ENCODE results near the gene TADA2B. TPM values are rescaled to one million over a fixed set of nuclear protein-coding genes. Genes with fewer than 3 reads are reported as not detected.
"Not testable (repeated sequence)": the region's sequence is repeated elsewhere in the genome, so short reads cannot be mapped to it uniquely, and the experiment has no call there.

Gene TADA2B
- total RNA-seq, 1 donor = 37.5 TPM

DNA sequence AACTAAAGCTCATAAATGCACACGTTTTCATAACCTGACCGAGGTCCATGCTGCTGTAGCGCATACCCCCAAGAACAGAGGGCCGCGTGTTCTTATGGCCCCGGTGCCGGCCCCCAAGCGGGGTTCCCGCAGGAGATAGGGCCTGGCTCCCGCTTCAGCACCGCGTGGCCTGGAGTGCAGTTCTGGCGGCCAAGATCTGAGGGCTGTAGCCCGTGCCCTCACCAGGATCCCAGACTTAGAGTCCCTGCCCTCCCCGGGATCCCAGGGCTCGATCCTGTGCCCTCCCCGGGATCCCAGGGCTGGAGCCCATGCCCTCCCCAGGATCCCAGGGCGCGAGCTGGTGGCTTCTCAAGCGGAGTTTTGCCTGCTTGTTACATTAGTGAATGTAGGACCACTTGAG, 25.7 kb downstream of the TADA2B start:
- Histone ChIP-seq H3K9me3 (ENCODE audit: low read depth, low read length) (no peaks in the 10 kb centered on the region), H3K4me1 (ENCODE audit: insufficient read depth, low read length) (peaks cover 40% of the 10 kb centered on the region), H3K27me3 (ENCODE audit: insufficient read depth, low read length) (no peaks in the 10 kb centered on the region), H3K4me3 (ENCODE audit: low read length) (peak overlapping the region; percentile 86)

DNA sequence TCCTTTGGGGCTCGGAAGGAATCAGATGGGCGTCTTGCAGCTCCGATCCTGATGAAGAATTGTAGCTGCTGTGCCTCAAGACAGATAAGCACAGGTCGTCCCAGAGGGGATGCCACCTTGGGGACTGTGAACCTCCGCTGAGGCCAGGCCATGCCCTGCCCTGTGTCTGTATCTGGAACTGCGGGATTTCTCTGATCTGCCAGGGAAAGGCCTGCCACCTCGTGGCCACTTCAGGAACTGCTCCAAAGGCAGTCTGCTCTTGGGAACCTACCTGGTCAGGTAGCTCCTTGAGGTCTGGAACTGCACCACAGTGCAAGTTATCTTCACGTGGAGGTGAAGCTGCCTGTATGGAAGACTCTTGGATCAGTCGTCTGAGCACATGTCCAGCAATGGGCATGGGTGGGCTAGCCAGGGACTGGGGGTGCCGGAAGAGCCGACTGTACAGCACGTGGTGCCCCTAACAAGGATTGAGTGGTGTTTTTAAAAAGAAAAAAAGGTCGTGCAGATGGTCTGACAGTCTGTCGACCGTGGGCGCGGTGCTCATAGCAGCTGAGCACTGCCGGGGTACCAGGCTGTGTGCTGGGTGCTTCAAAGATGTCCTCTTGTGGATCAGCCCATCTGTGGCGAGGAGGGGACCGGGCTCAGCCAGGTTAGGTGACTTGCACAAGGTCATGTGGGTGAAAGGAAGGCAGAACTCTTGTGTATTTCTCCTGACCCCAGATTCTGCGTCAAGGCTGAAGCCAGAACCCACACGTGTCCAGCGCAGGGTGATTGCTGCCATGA, 27.7 kb downstream of the TADA2B start:
- Histone ChIP-seq H3K9me3 (ENCODE audit: low read depth, low read length) (no peaks in the 10 kb centered on the region), H3K4me3 (ENCODE audit: low read length) (no peak overlapping the region), H3K27me3 (ENCODE audit: insufficient read depth, low read length) (no peaks in the 10 kb centered on the region), H3K4me1 (ENCODE audit: insufficient read depth, low read length) (peaks cover 25% of the 10 kb centered on the region)

DNA sequence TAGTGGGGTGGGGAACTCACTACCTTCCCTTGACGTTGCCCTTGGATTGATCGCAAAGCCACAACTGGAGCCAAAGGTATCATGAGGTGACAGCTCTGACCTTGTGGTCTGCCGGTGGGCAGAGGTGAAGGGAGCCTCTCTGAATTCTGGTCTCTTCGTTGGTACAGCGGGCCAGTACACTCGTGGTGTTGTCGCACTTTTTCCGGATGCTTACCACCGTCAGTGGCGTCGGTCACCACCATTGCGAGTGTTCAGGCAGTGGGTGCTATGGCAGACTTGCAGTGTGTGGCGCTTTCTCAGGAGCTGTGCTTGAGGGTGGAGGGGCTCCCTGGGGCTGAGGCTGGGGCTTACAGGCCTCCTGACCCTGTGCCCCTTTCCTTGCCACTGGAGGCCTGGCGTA, 29.9 kb downstream of the TADA2B start:
- Histone ChIP-seq H3K4me1 (ENCODE audit: insufficient read depth, low read length) (peaks cover 10% of the 10 kb centered on the region), H3K27me3 (ENCODE audit: insufficient read depth, low read length) (no peaks in the 10 kb centered on the region), H3K4me3 (ENCODE audit: low read length) (no peak overlapping the region), H3K9me3 (ENCODE audit: low read depth, low read length) (no peaks in the 10 kb centered on the region)

DNA sequence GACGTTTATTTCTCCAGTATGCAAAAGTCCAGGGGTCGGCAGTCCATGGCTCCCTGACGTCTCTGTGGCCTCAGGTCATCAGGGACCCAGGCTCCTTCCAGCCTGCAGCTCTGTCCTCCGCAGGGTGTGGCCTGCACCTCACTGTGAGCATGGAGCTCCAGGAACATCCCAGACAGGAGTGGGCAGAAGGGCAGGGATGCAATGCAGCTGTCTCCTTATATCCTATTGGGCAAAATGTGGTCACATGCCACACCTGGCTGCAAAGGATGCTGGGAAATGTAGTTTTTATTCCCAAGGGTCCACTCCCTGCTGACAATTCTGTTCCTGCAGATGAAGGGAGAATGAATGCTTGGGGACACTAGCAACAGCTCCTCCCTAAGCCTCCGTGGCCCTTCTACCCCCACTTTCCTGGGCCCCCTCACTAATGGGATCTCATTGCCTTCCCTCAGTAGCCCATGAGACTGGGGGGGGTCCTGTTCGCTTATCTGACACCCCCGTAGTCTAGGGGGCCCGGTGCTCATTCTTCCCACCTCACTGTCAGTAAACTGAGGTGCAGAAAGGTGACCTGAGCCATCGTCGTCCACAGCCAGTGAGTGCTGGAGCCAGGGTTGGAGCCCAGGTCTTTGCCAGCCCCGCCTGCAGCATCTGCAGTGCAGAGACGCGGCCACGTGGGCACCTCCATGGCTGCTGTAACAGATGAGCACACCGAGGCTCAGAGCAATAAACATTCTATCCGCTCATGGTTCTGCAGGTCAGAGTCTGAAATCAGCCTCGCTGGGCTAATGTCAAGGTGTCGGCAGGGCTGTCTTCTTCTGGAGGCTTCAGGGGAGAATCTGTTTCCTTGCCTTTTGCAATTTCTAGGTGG, 30.6 kb downstream of the TADA2B start:
- no peaks in the 10 kb centered on the region for H3K9me3 ChIP-seq (ENCODE audit: low read depth, low read length)
- H3K4me1 ChIP-seq (ENCODE audit: insufficient read depth, low read length) = peaks cover 6% of the 10 kb centered on the region
- no peaks in the 10 kb centered on the region for H3K27me3 ChIP-seq (ENCODE audit: insufficient read depth, low read length)
- no peak overlapping the region for H3K4me3 ChIP-seq (ENCODE audit: low read length)

DNA sequence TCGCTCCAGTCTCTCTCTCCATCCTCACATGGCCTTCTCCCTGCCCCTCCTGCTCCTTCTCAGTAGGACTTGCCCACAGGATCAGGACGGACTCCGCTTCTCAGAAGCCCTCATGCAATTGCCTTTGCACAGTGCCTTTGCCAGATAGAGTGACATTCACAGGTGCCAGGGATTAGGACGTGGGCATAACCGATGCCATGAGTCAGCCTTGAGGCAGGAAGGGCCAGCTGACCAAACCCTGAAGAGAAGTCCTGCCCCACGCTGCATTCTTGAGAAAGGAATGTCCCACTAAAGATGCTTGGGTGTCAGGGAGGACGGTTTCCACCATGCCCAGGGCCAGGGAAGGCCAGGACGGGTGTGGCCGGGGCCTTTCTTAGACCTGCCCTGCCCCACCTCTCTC, 31.3 kb downstream of the TADA2B start:
- Histone ChIP-seq H3K9me3 (ENCODE audit: low read depth, low read length) (no peaks in the 10 kb centered on the region), H3K4me3 (ENCODE audit: low read length) (no peak overlapping the region), H3K27me3 (ENCODE audit: insufficient read depth, low read length) (no peaks in the 10 kb centered on the region), H3K4me1 (ENCODE audit: insufficient read depth, low read length) (no peaks in the 10 kb centered on the region)

DNA sequence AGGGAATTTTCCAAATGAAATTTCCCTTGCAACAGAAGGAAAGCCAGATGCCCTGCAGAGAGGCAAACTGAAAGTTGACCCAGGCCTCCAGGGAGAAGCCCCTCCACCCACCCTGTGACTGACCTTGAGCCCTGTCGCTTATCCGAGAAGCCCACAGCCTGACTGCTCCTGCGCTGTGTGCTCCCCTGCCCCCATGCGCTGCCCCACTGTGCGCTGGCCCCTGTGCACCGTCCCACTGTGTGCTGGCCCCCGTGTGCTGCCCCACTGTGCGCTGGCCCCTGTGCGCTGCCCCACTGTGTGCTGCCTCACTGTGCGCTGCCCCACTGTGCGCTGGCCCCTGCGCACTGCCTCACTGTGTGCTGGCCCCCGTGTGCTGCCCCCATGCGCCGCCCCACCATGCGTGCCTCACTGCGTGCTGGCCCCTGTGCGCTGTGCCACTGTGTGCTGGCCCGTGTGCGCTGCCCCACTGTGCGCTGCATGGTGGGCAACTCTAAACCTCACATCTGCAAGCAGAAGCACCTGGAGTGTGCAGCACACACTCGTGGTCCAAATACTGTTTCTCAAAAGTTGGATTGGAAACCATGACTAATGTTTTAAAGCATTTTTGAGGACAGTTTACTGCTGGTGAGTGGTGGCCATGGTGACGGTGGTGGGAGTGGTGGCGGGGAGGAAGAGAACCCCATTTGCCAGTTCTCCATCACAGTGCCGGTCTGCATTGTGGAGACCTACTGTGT, 33.0 kb downstream of the TADA2B start:
- no peaks in the 10 kb centered on the region for H3K4me1 ChIP-seq (ENCODE audit: insufficient read depth, low read length)
- H3K9me3 ChIP-seq (ENCODE audit: low read depth, low read length) = no peaks in the 10 kb centered on the region
- no peak overlapping the region for H3K4me3 ChIP-seq (ENCODE audit: low read length)

DNA sequence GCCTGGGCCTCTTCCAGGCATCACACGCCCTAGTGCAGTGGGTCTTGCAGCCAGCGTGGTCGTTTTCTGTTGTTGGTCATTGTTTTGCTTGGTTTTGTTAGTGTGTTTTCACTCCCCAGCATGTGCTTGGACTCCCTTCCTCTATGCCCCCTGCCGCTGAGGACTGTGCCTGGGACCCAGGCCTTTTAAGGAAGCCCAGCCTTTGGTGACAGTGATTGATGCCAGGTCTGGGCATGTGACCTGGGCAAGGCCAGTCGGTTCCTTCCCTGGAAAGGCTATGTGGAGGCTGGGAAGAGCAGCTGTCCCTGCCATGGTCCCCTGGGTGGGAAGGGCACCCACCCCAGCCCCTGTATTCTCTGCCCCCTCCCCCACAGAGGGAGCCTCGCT, 33.5 kb downstream of the TADA2B start:
- peaks cover 12% of the 10 kb centered on the region for H3K27me3 ChIP-seq (ENCODE audit: insufficient read depth, low read length)
- H3K9me3 ChIP-seq (ENCODE audit: low read depth, low read length) = no peaks in the 10 kb centered on the region
- no peaks in the 10 kb centered on the region for H3K4me1 ChIP-seq (ENCODE audit: insufficient read depth, low read length)

More for the DNA sequence above, 33.0 kb downstream of the TADA2B start:
- peaks cover 6% of the 10 kb centered on the region for H3K27me3 ChIP-seq (ENCODE audit: insufficient read depth, low read length)

DNA sequence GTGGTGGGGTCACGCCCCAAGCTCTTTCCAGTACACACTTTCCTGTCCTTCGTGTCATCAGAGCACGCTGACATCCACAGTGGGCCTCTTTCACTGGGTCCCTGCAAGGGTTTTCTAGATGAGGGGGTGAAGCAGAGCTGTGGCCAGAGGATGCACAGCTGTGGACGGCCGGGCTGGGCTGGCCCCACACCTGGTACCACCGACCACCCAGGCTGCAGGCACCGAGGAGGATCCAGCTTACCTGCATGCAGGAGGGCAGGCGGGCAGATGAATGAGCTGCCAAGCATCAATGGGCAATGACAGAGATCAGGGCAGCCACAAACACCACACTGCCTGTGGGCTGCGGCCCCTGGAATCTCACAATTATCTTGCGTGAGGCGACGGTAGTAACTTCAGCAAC, 34.2 kb downstream of the TADA2B start:
- no peaks in the 10 kb centered on the region for H3K4me1 ChIP-seq (ENCODE audit: insufficient read depth, low read length)
- H3K27me3 ChIP-seq (ENCODE audit: insufficient read depth, low read length) = peaks cover 17% of the 10 kb centered on the region
- no peak overlapping the region for H3K4me3 ChIP-seq (ENCODE audit: low read length)
- no peaks in the 10 kb centered on the region for H3K9me3 ChIP-seq (ENCODE audit: low read depth, low read length)

More for the DNA sequence above, 33.5 kb downstream of the TADA2B start:
- H3K4me3 ChIP-seq (ENCODE audit: low read length) = no peak overlapping the region

DNA sequence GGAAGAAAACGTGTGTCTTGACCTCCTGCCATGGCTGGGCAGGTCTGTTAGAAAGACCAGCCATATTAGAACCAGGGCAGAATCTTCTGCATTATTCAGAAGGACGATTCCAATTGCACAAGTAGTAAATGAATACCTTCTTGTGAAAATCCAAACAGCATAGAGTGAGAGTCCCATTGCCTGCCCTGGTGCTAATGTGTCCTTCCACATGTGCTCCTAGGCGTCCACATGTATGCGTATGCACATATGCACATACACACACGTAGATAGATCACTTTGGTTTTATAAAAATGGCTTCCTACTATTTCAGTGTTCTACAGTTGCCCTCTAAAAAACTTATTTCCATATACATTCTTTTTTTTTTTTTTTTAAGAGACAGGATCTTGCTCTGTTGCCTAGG, 34.9 kb downstream of the TADA2B start:
- peaks cover 21% of the 10 kb centered on the region for H3K27me3 ChIP-seq (ENCODE audit: insufficient read depth, low read length)

DNA sequence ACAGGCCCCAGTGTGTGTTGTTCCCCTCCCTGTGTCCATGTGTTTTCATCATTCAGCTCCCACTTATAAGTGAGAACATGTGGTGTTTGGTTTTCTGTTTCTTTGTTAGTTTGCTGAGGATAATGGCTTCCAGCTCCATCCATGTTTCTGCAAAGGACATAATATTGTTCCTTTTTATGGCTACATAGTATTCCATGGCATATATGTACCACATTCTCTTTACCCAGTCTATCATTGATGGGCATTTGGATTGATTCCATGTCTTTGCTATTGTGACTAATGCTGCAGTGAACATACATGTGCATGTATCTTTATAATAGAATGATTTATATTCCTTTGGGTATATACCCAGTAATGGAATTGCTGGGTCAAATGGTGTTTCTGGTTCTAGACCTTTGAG, 36.3 kb downstream of the TADA2B start:
- H3K4me1 ChIP-seq (ENCODE audit: insufficient read depth, low read length); H3K4me3 ChIP-seq (ENCODE audit: low read length); H3K9me3 ChIP-seq (ENCODE audit: low read depth, low read length): not testable (repeated sequence)
- H3K27me3 ChIP-seq (ENCODE audit: insufficient read depth, low read length) = peaks cover 36% of the 10 kb centered on the region

More for the DNA sequence above, 34.9 kb downstream of the TADA2B start:
- no peak overlapping the region for H3K4me3 ChIP-seq (ENCODE audit: low read length)
- H3K9me3 ChIP-seq (ENCODE audit: low read depth, low read length) = no peaks in the 10 kb centered on the region
- no peaks in the 10 kb centered on the region for H3K4me1 ChIP-seq (ENCODE audit: insufficient read depth, low read length)

DNA sequence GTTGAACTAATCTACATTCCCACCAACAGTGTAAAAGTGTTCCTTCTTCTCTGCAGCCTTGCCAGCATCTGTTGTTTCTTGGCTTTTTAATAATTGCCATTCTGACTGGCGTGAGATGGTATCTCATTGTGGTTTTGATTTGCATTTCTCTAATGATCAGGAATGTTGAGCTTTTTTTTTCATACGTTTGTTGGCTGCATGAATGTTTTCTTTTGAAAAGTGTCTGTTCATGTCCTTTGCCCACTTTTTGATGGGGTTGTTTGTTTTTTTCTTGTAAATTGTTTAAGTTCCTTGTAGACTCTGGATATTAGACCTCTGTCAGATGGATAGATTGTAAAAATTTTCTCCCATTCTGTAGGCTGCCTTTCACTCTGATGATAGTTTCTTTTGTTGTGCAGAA, 36.7 kb downstream of the TADA2B start:
- H3K4me3 ChIP-seq (ENCODE audit: low read length); H3K9me3 ChIP-seq (ENCODE audit: low read depth, low read length); H3K4me1 ChIP-seq (ENCODE audit: insufficient read depth, low read length): not testable (repeated sequence)
- H3K27me3 ChIP-seq (ENCODE audit: insufficient read depth, low read length) = peaks cover 40% of the 10 kb centered on the region

DNA sequence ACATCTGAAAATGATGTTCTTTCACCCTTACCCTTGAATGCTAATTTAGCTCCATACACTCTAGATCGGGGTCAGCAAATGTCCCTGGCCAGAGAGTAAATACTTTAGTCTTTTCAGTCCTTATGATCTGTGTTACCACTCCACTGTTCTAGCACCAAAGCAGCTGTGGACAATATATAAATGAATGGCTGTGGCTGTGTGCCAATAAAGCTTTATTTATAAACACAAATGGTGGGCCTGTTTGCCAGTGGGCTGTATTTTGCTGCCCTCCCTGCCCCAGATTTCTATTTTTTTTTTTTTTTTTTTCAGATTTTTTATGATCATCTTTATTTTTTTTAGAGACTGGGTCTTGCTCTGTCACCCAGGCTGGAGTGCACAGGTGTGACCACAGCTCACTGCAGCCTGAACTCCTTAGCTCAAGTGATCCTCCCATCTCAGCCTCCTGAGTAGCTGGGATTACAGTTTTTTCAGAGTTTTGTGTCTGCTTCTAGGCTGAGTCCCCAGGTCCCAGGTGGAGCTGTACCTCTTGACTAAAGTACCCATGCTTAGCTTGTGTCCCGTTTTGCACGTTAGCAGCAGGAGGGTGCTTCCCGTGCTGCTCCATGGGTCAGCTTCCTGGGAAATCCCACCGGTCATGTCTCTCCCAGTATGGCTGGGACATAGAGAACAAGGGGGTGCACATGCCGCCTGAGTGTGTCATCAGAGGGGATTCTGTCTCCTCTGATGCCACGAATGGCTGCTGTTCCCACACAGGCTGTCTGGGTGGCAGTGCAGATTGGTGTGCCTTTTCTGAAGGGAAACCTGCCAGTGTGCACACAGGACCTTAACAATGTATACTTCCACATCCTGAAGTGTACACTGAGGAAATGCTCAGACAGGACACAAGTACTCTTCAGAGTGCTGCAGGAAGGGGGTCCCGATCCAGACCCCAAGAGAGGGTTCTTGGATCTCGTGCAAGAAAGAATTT, 40.7 kb downstream of the TADA2B start:
- Histone ChIP-seq H3K4me1 (ENCODE audit: insufficient read depth, low read length) (no peaks in the 10 kb centered on the region), H3K9me3 (ENCODE audit: low read depth, low read length) (peaks cover 6% of the 10 kb centered on the region), H3K4me3 (ENCODE audit: low read length) (no peak overlapping the region), H3K27me3 (ENCODE audit: insufficient read depth, low read length) (peaks cover 60% of the 10 kb centered on the region)

DNA sequence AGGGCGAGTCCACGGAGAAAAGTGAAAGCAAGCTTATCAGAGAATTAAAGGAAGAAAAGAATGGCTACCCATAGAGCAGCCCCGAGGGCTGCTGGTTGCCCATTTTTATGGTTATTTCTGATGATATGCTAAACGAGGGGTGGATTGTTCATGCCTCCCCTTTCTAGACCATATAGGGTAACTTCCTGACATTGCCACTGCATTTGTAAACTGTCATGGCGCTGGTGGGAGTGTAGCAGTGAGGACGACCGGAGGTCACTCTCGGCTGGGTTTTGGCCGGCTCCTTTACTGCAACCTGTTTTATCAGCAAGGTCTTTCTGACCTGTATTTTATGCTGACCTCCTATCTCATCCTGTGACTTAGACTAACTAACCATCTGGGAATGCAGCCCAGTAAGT, 41.4 kb downstream of the TADA2B start:
- not testable (repeated sequence) for H3K4me1 ChIP-seq (ENCODE audit: insufficient read depth, low read length); H3K9me3 ChIP-seq (ENCODE audit: low read depth, low read length); H3K4me3 ChIP-seq (ENCODE audit: low read length)
- peaks cover 63% of the 10 kb centered on the region for H3K27me3 ChIP-seq (ENCODE audit: insufficient read depth, low read length)

DNA sequence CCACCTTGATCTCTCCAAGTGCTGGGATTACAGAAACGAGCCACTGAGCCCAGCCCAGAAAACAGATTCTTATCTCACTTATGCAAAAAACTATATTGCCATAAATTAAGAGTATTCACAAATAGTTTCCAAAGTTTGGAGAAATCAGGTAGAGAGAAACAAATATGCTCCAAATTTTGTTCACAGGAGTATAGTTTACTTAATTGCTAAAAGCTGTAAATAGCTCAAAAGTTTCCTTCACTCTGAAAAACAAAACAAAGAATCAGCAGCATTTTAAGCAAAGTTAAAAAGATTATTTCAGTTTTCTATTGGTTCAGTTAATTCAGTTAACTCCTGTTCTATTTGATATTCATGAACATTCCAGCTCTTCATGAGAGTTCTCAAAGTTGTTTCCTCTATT, 43.2 kb downstream of the TADA2B start:
- H3K4me3 ChIP-seq (ENCODE audit: low read length) = no peak overlapping the region
- peaks cover 6% of the 10 kb centered on the region for H3K9me3 ChIP-seq (ENCODE audit: low read depth, low read length)
- H3K27me3 ChIP-seq (ENCODE audit: insufficient read depth, low read length) = peaks cover 54% of the 10 kb centered on the region
- H3K4me1 ChIP-seq (ENCODE audit: insufficient read depth, low read length) = no peaks in the 10 kb centered on the region

Data from mononuclear cell (primary cell).